Liver (tissue), 9 donors: ENCODE measurements around the gene AEBP1. TPM values are rescaled to one million over a fixed set of nuclear protein-coding genes. Genes with fewer than 3 reads are reported as not detected.

Experiments
- DNase-seq: peaks from one replicate; pipeline ENCODE4 v3.0.0-alpha.2; 2017; ENCODE audit warnings: low spot score
- H3K27ac ChIP-seq, 2 donors: one replicate each; pipeline ENCODE4 v1.7.0; 2013; ENCODE audit warnings: inconsistent platforms in 2 of 2, low read length in 2 of 2, control low read depth in 1 of 2, low read depth in 1 of 2, mild to moderate bottlenecking in 1 of 2
- H3K27me3 ChIP-seq, 4 donors: one replicate each; pipeline versions ENCODE4 v1.6.1 to v1.7.0; 2013; ENCODE audit warnings: low read length in 3 of 4, inconsistent platforms in 1 of 4, mild to moderate bottlenecking in 1 of 4, moderate library complexity in 1 of 4; ENCODE audit not compliant: control insufficient read depth in 4 of 4, insufficient read depth in 4 of 4
- H3K36me3 ChIP-seq, 4 donors: one replicate each; pipeline versions ENCODE4 v1.6.1 to v1.7.0; 2013; ENCODE audit warnings: low read length in 3 of 4, mild to moderate bottlenecking in 3 of 4, low read depth in 1 of 4, moderate library complexity in 1 of 4; ENCODE audit not compliant: control insufficient read depth in 4 of 4, insufficient read depth in 3 of 4
- H3K4me1 ChIP-seq, 4 donors: one replicate each; pipeline versions ENCODE4 v1.6.1 to v1.7.0; 2013; ENCODE audit warnings: low read length in 3 of 4, mild to moderate bottlenecking in 3 of 4, moderate library complexity in 1 of 4; ENCODE audit not compliant: control insufficient read depth in 4 of 4, insufficient read depth in 4 of 4
- H3K4me3 ChIP-seq, 3 donors: one replicate each; pipeline versions ENCODE4 v1.6.1 to v1.7.0; 2013; ENCODE audit warnings: low read length in 3 of 3, control low read depth in 1 of 3, low read depth in 1 of 3, mild to moderate bottlenecking in 1 of 3
- H3K9ac ChIP-seq, 2 donors: one replicate each; pipeline ENCODE4 v1.7.0; 2013; ENCODE audit warnings: low read length in 2 of 2, mild to moderate bottlenecking in 2 of 2, moderate library complexity in 2 of 2, control low read depth in 1 of 2, low read depth in 1 of 2
- H3K9me3 ChIP-seq, 4 donors: one replicate each; pipeline versions ENCODE4 v1.6.1 to v1.7.0; 2013; ENCODE audit warnings: low read length in 3 of 4; ENCODE audit not compliant: control insufficient read depth in 4 of 4
- ATF3 ChIP-seq: IDR thresholded peaks from 2 replicates; pipeline ENCODE4 v1.6.1; 2016; ENCODE audit warnings: antibody characterized with exemption
- CTCF ChIP-seq: fragments of 150-350 bp; IDR thresholded peaks from 2 replicates; pipeline ENCODE4 v1.5.1; 2017; ENCODE audit warnings: improper control_type of control experiment, low read depth, low read length; ENCODE audit not compliant: missing input control
- EGR1 ChIP-seq, 2 donors: IDR thresholded peaks; 2 replicates each; pipeline ENCODE4 v1.6.1; 2016 to 2018; ENCODE audit warnings: antibody characterized with exemption in 2 of 2, low read depth in 2 of 2
- FOXA1 ChIP-seq: IDR thresholded peaks from 2 replicates; pipeline ENCODE4 v1.6.1; 2016; ENCODE audit warnings: antibody characterized with exemption
- FOXA2 ChIP-seq: IDR thresholded peaks from 2 replicates; pipeline ENCODE4 v1.6.1; 2016; ENCODE audit warnings: antibody characterized with exemption
- GABPA ChIP-seq, 2 donors: IDR thresholded peaks in 1 of 2; conservative IDR thresholded peaks in 1 of 2; 2 replicates each; pipeline ENCODE4 v1.6.1; 2016; ENCODE audit warnings: antibody characterized with exemption in 2 of 2, mild to moderate bottlenecking in 1 of 2, moderate library complexity in 1 of 2
- HNF4A ChIP-seq, 2 donors: conservative IDR thresholded peaks; 2 replicates each; pipeline ENCODE4 v1.6.1; 2016; ENCODE audit warnings: antibody characterized with exemption in 2 of 2, mild to moderate bottlenecking in 2 of 2
- HNF4G ChIP-seq: IDR thresholded peaks from 2 replicates; pipeline ENCODE4 v1.6.1; 2016; ENCODE audit warnings: antibody characterized with exemption
- JUND ChIP-seq, 2 donors: IDR thresholded peaks; 2 replicates each; pipeline ENCODE4 v1.6.1; 2016; ENCODE audit warnings: antibody characterized with exemption in 2 of 2
- MAX ChIP-seq: IDR thresholded peaks from 2 replicates; pipeline ENCODE4 v1.6.1; 2016; ENCODE audit warnings: antibody characterized with exemption
- NR2F2 ChIP-seq: IDR thresholded peaks from 2 replicates; pipeline ENCODE4 v1.6.1; 2016; ENCODE audit warnings: antibody characterized with exemption
- RAD21 ChIP-seq, 2 donors: IDR thresholded peaks; 2 replicates each; pipeline ENCODE4 v1.6.1; 2016; ENCODE audit warnings: antibody characterized with exemption in 2 of 2, mild to moderate bottlenecking in 2 of 2
- RXRA ChIP-seq, 2 donors: IDR thresholded peaks; 2 replicates each; pipeline ENCODE4 v1.6.1; 2017 to 2018; ENCODE audit warnings: antibody characterized with exemption in 2 of 2, mild to moderate bottlenecking in 1 of 2
- SP1 ChIP-seq: IDR thresholded peaks from 2 replicates; pipeline ENCODE4 v1.6.1; 2018; ENCODE audit warnings: antibody characterized with exemption, mild to moderate bottlenecking
- TAF1 ChIP-seq: conservative IDR thresholded peaks from 2 replicates; pipeline ENCODE4 v1.6.1; 2016; ENCODE audit warnings: antibody characterized with exemption, mild to moderate bottlenecking
- YY1 ChIP-seq: IDR thresholded peaks from 2 replicates; pipeline ENCODE4 v1.6.1; 2016; ENCODE audit warnings: antibody characterized with exemption, mild to moderate bottlenecking
- WGBS: extraction: QIAGEN DNeasy Blood & Tissue Kit; methylation state at CpG from one replicate; pipeline ENCODE4 v1.1.7; 2013; 5-methylcytosine and 5-hydroxymethylcytosine counted together
- polyA plus RNA-seq, 2 donors: library from polyadenylated mRNA; stranded (reverse) in 1 of 2; unstranded in 1 of 2; fragments of 200-250 nt in 1 of 2; fragments of >200 nt in 1 of 2; fragmentation: Nextera tagmentation in 1 of 2; extraction: Ambion mirVana in 1 of 2; gene quantifications; one replicate each; pipeline versions ENCODE4 v1.2.1 to v1.2.3, GENCODE V29; 2013 to 2015
- total RNA-seq, 2 donors: library from RNA; depleted of rRNA; stranded (reverse); fragments of >200 nt; gene quantifications; one replicate each; pipeline ENCODE4 v1.2.3, GENCODE V29; 2014
- TF ChIP-seq, protein P1 (sequence below): IDR thresholded peaks from 2 replicates; pipeline ENCODE4 v1.6.1; 2016; ENCODE audit warnings: antibody characterized with exemption, mild to moderate bottlenecking
- TF ChIP-seq, protein P2 (sequence below): IDR thresholded peaks from 2 replicates; pipeline ENCODE4 v1.6.1; 2016; ENCODE audit warnings: antibody characterized with exemption
- donor health status: healthy.
- donor health status: healthy.
- donor health status: healthy.
- donor health status: healthy.
- donor health status: healthy.

The AEBP1 gene
- total and polyA plus RNA-seq, 4 donors: 3.4 to 13.3 (median 7.7) TPM

DNA sequence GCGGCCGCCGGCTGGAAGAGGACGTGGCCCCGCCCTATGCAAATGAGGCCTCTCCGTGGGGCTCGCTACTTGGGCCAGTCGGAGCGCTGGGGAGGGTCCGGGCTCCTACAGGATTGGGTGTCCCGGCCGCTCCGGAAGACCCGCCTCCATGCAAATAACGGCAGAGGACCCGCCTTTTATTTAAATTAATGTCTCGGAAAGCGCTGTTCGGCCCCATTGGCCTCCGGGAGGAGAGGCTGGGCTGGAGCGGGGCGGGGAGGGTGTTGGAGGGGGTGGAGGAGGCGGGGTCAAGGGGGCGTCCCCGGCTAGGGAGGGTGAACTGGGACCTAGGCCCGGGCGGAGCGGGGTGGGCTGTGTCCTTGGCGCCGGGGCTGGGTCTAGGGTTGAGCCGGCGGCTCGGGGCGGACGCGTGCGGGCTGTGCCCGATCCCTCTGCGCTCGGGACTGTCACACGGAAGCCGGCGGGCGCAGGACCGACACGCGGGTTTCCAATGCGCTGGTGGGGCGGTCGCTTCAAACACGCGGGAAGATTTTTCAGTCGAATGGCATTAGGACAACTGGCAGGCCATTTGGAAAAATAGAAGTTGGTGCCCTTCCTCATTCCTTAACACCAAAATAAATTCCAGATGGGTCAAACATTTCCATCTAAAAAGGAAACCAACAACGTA is 21.5 kb upstream of the AEBP1 start:
- DNase-seq: peak; percentile 94
- H3K4me3 ChIP-seq: peak overlapping the region; percentile 42 to 67 (median 58)
- TF ChIP-seq FOXA2 (no peak), RAD21 (IDR thresholded peaks at IDR 0.05) (no peak), SP1 (peak; percentile 82), JUND (IDR thresholded peaks at IDR 0.05) (no peak), MAX (no peak), TAF1 (peak; percentile 46), HNF4G (no peak), FOXA1 (no peak), ATF3 (no peak), CTCF (no peak), YY1 (peak; percentile 51), NR2F2 (peak; percentile 71), RXRA (IDR thresholded peaks at IDR 0.05) (peak in 1 of 2 donors; percentile 14), GABPA (IDR thresholded peaks at IDR 0.05 in 1 of 2, conservative IDR thresholded peaks at IDR 0.05 in 1 of 2) (peak; percentile 61 to 86), EGR1 (IDR thresholded peaks at IDR 0.05; ENCODE audit: low read depth in 2 of 2) (peak in 1 of 2 donors; percentile 54), HNF4A (conservative IDR thresholded peaks at IDR 0.05) (peak; percentile 10 to 37)
- TF ChIP-seq, protein P1, sequence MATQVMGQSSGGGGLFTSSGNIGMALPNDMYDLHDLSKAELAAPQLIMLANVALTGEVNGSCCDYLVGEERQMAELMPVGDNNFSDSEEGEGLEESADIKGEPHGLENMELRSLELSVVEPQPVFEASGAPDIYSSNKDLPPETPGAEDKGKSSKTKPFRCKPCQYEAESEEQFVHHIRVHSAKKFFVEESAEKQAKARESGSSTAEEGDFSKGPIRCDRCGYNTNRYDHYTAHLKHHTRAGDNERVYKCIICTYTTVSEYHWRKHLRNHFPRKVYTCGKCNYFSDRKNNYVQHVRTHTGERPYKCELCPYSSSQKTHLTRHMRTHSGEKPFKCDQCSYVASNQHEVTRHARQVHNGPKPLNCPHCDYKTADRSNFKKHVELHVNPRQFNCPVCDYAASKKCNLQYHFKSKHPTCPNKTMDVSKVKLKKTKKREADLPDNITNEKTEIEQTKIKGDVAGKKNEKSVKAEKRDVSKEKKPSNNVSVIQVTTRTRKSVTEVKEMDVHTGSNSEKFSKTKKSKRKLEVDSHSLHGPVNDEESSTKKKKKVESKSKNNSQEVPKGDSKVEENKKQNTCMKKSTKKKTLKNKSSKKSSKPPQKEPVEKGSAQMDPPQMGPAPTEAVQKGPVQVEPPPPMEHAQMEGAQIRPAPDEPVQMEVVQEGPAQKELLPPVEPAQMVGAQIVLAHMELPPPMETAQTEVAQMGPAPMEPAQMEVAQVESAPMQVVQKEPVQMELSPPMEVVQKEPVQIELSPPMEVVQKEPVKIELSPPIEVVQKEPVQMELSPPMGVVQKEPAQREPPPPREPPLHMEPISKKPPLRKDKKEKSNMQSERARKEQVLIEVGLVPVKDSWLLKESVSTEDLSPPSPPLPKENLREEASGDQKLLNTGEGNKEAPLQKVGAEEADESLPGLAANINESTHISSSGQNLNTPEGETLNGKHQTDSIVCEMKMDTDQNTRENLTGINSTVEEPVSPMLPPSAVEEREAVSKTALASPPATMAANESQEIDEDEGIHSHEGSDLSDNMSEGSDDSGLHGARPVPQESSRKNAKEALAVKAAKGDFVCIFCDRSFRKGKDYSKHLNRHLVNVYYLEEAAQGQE: peak; percentile 60
- TF ChIP-seq, protein P2, sequence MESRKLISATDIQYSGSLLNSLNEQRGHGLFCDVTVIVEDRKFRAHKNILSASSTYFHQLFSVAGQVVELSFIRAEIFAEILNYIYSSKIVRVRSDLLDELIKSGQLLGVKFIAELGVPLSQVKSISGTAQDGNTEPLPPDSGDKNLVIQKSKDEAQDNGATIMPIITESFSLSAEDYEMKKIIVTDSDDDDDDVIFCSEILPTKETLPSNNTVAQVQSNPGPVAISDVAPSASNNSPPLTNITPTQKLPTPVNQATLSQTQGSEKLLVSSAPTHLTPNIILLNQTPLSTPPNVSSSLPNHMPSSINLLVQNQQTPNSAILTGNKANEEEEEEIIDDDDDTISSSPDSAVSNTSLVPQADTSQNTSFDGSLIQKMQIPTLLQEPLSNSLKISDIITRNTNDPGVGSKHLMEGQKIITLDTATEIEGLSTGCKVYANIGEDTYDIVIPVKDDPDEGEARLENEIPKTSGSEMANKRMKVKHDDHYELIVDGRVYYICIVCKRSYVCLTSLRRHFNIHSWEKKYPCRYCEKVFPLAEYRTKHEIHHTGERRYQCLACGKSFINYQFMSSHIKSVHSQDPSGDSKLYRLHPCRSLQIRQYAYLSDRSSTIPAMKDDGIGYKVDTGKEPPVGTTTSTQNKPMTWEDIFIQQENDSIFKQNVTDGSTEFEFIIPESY: no peak
- H3K9me3 ChIP-seq: no peaks in the 10 kb centered on the region
- H3K27ac ChIP-seq: peak overlapping the region; percentile 87 to 90
- peak overlapping the region; percentile 45 to 86 for H3K9ac ChIP-seq
- WGBS: under 1% methylated on average over 54 of the region's 54 CpGs
- no peaks in the 10 kb centered on the region for H3K27me3 ChIP-seq
- peaks cover 0 to 30% (median 14%) of the 10 kb centered on the region in 4 donors for H3K4me1 ChIP-seq
- H3K36me3 ChIP-seq: peaks cover 5 to 28% (median 14%) of the 10 kb centered on the region in 4 donors
